ENCODE data around the gene SYT6.

The SYT6 gene

GRCh38 chr1:114118351-114118990, 35.2 kb downstream of the SYT6 start:
- Histone ChIP-seq H3K79me2 (ENCODE audit: insufficient read depth, low read depth) (no peaks in the 10 kb centered on the region), H2AFZ (ENCODE audit: low read depth) (no peak overlapping the region), H4K20me1 (ENCODE audit: insufficient read depth) (no peaks in the 10 kb centered on the region), H3K27me3 (ENCODE audit: insufficient read depth, low read depth) (no peaks in the 10 kb centered on the region), H3K4me1 (ENCODE audit: low read depth, poor library complexity, severe bottlenecking) (no peaks in the 10 kb centered on the region), H3K4me3 (IDR thresholded peaks at IDR 0.05; ENCODE audit: insufficient read depth, low read depth, low read length) (no peak overlapping the region), H3K27ac (no peak overlapping the region), H3K4me2 (no peak overlapping the region), H3K9ac (no peak overlapping the region), H3K36me3 (ENCODE audit: insufficient read depth) (no peaks in the 10 kb centered on the region)
- TF ChIP-seq CTCF (conservative IDR thresholded peaks at IDR 0.05; ENCODE audit: low read depth, low read length), result no peak

DNA sequence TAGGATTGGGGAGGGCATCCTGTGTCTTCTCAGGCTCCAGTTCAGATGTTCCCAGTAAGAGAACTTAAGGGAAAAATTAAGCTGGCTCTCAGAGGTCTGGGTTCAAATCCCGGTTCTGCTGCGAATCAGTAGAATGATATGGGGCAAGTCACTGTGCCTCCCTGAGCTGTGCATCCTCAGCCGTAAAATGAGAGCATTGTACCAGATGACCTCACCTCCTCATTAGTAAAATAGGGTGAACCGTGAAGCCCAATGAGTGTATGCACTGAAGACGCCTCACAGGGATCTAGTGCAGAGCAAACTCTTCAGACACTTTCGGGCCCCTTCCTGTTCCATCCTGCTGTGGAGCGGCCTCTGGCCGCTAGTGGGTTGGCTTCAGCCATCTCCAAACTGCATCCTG, 36.0 kb downstream of the SYT6 start:
- H4K20me1 ChIP-seq (ENCODE audit: insufficient read depth), result no peaks in the 10 kb centered on the region
- H3K79me2 ChIP-seq (ENCODE audit: insufficient read depth, low read depth), result no peaks in the 10 kb centered on the region
- no peak for TF ChIP-seq CTCF (conservative IDR thresholded peaks at IDR 0.05; ENCODE audit: low read depth, low read length)
- no peak overlapping the region for H3K27ac ChIP-seq
- H3K36me3 ChIP-seq (ENCODE audit: insufficient read depth), result no peaks in the 10 kb centered on the region
- no peak overlapping the region for H3K4me2 ChIP-seq
- no peak overlapping the region for H3K4me3 ChIP-seq (IDR thresholded peaks at IDR 0.05; ENCODE audit: insufficient read depth, low read depth, low read length)
- no peak overlapping the region for H3K9ac ChIP-seq
- no peak overlapping the region for H2AFZ ChIP-seq (ENCODE audit: low read depth)
- no peaks in the 10 kb centered on the region for H3K4me1 ChIP-seq (ENCODE audit: low read depth, poor library complexity, severe bottlenecking)
- H3K27me3 ChIP-seq (ENCODE audit: insufficient read depth, low read depth), result no peaks in the 10 kb centered on the region

DNA sequence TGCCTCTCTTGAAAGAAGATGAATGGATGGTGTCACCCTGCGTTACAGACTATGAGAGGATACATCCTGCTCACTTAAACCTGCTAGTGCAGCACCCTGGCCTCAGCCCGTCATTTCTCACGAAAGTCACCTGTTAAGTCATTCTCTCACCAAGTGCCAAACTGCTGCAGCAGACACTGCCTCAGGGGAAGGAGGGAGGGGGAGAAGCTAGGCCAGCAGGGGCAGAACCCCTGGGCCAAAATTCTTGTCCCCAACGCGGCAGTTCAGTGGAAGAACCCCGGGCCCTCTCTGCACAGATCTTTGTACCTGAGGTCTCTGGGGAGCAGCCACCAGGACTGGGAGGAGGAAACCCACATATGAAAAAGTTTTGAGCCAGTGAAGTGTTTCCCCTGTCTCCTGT, 37.6 kb downstream of the SYT6 start:
- Histone ChIP-seq H3K4me2 (no peak overlapping the region), H4K20me1 (ENCODE audit: insufficient read depth) (no peaks in the 10 kb centered on the region), H3K36me3 (ENCODE audit: insufficient read depth) (no peaks in the 10 kb centered on the region), H3K9ac (no peak overlapping the region), H3K4me3 (IDR thresholded peaks at IDR 0.05; ENCODE audit: insufficient read depth, low read depth, low read length) (no peak overlapping the region), H2AFZ (ENCODE audit: low read depth) (no peak overlapping the region), H3K27ac (no peak overlapping the region), H3K79me2 (ENCODE audit: insufficient read depth, low read depth) (no peaks in the 10 kb centered on the region), H3K27me3 (ENCODE audit: insufficient read depth, low read depth) (no peaks in the 10 kb centered on the region), H3K4me1 (ENCODE audit: low read depth, poor library complexity, severe bottlenecking) (no peaks in the 10 kb centered on the region)
- TF ChIP-seq CTCF (conservative IDR thresholded peaks at IDR 0.05; ENCODE audit: low read depth, low read length), result no peak

GRCh38 chr1:114114185-114115094, 39.2 kb downstream of the SYT6 start:
- Histone ChIP-seq H3K4me2 (no peak overlapping the region), H3K36me3 (ENCODE audit: insufficient read depth) (no peaks in the 10 kb centered on the region), H2AFZ (ENCODE audit: low read depth) (no peak overlapping the region), H4K20me1 (ENCODE audit: insufficient read depth) (no peaks in the 10 kb centered on the region), H3K4me3 (IDR thresholded peaks at IDR 0.05; ENCODE audit: insufficient read depth, low read depth, low read length) (no peak overlapping the region), H3K79me2 (ENCODE audit: insufficient read depth, low read depth) (no peaks in the 10 kb centered on the region), H3K27ac (no peak overlapping the region), H3K9ac (no peak overlapping the region), H3K27me3 (ENCODE audit: insufficient read depth, low read depth) (no peaks in the 10 kb centered on the region), H3K4me1 (ENCODE audit: low read depth, poor library complexity, severe bottlenecking) (no peaks in the 10 kb centered on the region)
- TF ChIP-seq CTCF (conservative IDR thresholded peaks at IDR 0.05; ENCODE audit: low read depth, low read length), result no peak
